Activated T-helper 17 cell treated with anti-CD3 and anti-CD28 coated beads, Interleukin-2, amount 50 U/mL, for 72 hours (primary cell): ENCODE data around the gene DDX54. TPM values are rescaled to one million over a fixed set of nuclear protein-coding genes. Genes with fewer than 3 reads are reported as not detected.
"Not testable (repeated sequence)": the region's sequence is repeated elsewhere in the genome, so short reads cannot be mapped to it uniquely, and the experiment has no call there.

Experiments used
- ATAC-seq: fragments of 150-1000 bp; cut with Tn5 transposase; replicated peaks from 2 replicates; pipeline ENCODE4 v1.10.0; 2021; ENCODE audit warnings: mild to moderate bottlenecking, moderate library complexity
- H3K27ac Mint-ChIP-seq: one replicate; pipeline ENCODE4 v1.8.0; 2022; ENCODE audit warnings: mixed read lengths
- H3K27me3 Mint-ChIP-seq: one replicate; pipeline ENCODE4 v1.8.0; 2022; ENCODE audit warnings: mixed read lengths
- H3K36me3 Mint-ChIP-seq: one replicate; pipeline ENCODE4 v1.8.0; 2022; ENCODE audit warnings: low read depth, mild to moderate bottlenecking, mixed read lengths
- H3K4me1 Mint-ChIP-seq: one replicate; pipeline ENCODE4 v1.8.0; 2022; ENCODE audit warnings: mixed read lengths
- H3K4me3 Mint-ChIP-seq: one replicate; pipeline ENCODE4 v1.8.0; 2022; ENCODE audit warnings: mild to moderate bottlenecking, mixed read lengths
- H3K9me3 Mint-ChIP-seq: one replicate; pipeline ENCODE4 v1.8.0; 2022; ENCODE audit warnings: mixed read lengths
- total RNA-seq, 2 donors: library from RNA; stranded (reverse); gene quantifications; one replicate each; pipeline ENCODE4 v1.2.3, GENCODE V29; 2022

DDX54 gene
- total RNA-seq, 2 donors from 2014 or later = 47.4 to 86.9 TPM

DNA sequence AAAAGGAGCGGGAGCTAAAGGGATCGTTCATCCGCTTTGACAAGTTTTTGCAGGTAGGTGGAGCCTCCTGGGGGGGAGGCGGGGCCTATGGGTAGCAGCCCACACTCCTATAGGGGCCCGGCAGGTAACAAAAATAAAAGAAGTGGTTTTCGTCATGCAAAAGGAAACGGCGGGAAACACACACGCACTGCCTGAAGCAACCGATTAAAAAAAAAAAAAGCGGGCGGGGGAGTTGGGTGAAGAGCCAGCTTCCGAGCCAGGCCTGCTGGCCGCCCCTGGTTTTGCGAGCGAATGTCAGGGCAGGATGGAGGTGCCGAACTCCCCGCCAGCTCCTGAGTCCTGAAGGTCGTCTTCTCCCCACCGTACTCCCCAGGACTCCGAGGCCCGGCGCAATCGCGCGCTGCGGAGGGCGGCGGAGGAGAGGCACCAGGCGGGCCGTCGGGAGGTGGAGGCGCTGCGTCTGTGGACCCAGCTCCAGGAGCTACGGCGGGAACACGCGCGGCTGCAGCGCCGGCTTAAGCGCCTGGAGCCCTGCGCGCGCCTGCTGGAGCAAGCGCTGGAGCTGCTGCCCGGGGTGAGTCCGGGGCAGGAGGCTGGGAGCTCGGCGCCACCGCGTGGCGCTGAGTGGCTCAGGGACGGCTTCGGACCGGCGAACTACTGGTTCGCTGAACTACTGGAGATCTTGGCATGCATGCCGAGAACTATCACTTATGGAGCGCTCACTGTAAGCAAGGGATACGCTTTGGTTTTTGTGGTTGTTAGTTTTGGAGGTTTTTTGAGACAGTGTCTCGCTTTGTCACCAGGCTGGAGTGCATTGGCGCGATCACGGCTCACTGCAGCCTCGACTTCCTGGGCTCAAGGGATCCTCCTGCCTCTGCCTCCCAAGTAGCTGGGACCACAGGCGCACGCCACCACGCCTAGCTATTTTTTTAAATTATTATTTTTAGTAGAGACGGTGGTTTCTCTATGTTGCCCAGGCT lies 32.2 kb downstream of the DDX54 start:
- Mint-ChIP-seq H3K4me1 (no peaks in the 10 kb centered on the region), H3K27me3 (peaks cover 5% of the 10 kb centered on the region), H3K27ac (no peak overlapping the region), H3K4me3 (peak overlapping the region; percentile 58), H3K36me3 (peaks cover 14% of the 10 kb centered on the region), H3K9me3 (no peaks in the 10 kb centered on the region)
- ATAC-seq = peak; percentile 87

DNA sequence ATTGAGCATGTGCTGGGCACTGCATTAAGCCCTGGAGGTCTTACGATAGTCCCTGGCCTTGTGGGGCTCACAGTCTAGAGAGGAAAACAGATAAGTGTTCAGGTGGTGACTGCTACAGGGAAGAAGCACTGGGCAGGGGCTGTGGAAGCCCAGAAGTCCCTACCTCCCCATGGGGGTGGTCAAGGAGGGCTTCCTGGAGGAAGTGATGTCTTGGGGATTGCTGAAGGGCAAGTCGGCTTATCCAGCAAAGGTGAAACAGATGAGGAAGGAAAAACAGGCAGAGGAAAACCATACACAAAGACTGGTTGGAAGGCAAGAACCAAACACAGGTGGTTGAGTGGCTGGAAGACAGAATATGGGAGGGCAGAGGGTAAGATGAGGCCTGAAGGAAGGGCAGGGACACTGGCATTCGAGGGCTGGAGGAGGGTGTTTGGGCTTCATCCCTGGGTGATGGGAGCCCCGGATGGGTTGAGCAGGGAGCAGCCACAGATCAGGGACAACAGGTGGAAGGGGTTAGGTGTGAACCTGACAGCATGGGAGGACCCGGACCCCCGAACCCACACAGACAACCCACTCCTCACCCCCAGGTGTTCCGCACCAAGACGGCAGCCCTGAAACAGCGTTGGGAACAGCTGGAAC lies 33.0 kb downstream of the DDX54 start:
- ATAC-seq = no peak
- H3K9me3 Mint-ChIP-seq = no peaks in the 10 kb centered on the region
- peaks cover 5% of the 10 kb centered on the region for H3K27me3 Mint-ChIP-seq
- H3K36me3 Mint-ChIP-seq = peaks cover 6% of the 10 kb centered on the region
- no peak overlapping the region for H3K27ac Mint-ChIP-seq
- H3K4me3 Mint-ChIP-seq = peak overlapping the region; percentile 58
- no peaks in the 10 kb centered on the region for H3K4me1 Mint-ChIP-seq

DNA sequence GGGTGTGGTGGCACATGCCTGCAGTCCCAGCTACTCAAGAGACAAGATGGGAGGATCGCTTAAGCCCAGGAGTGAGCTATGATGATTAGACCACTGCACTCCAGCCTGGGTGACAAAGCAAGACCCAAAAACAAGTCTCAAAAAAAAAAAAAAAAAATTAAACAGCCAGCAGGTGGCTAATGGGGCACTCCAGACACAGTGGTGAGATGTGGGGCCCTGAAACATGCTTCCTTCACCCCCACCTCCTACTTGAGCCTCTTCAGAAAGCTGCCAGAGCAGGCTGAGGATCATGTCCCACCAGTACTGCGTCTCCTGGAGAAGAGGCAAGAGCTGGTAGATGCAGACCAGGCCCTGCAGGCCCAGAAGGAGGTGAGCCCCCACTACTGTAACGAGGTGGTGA lies 33.6 kb downstream of the DDX54 start:
- Mint-ChIP-seq H3K4me1 (no peaks in the 10 kb centered on the region), H3K36me3 (peaks cover 2% of the 10 kb centered on the region), H3K27me3 (peaks cover 5% of the 10 kb centered on the region), H3K4me3 (peak overlapping the region; percentile 58), H3K9me3 (no peaks in the 10 kb centered on the region), H3K27ac (no peak overlapping the region)
- no peak for ATAC-seq

DNA sequence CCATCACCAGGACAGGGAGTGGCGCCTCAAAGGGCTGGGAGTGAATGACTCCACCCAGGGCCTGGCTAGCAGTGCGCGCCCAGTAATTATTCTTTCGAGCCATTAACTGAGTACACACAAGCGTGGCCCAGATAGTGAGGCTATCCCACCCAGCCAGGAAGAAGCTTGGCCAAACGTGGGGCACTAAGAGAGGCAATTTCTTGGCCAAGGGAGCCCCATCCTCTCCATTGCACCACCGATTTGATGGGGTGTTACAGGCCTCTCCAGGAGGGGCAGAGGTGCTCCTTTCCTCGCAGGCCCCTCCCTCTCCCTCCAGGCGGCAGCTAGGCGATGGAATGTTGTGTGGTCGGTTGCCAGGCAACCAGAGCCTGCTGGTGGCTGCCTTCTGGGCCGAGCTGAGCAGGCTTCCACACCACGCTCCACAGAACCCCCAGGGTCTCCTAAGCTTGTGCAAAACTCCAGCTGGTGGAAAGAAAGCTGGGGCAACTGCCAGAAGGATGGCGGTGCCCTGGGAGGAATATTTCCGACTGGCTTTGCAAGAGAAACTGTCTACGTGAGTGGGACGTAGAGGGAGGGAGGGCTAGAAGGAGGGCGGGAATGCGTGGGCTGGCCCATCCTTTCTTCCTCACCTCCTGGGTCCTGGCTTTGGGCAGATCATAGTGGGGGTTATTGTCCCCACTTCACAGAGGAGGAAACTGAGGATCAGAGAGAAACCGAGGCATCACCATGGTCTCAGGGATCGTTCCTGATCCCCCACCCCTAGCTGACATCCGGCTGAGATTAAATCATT lies 35.7 kb downstream of the DDX54 start, which contains the start of gene CFAP73:
CFAP73 (plus strand) TSS at position 364 of the 790 bp plus-strand sequence; CDS start at position 498, 134 bp downstream.
- Mint-ChIP-seq H3K27me3 (peaks cover 5% of the 10 kb centered on the region), H3K4me3 (no peak within 1 kb of the TSS), H3K27ac (no peak within 1 kb of the TSS), H3K36me3 (no peaks in the 10 kb centered on the region), H3K4me1 (no peaks in the 10 kb centered on the region), H3K9me3 (no peaks in the 10 kb centered on the region)
- no peak for ATAC-seq

DNA sequence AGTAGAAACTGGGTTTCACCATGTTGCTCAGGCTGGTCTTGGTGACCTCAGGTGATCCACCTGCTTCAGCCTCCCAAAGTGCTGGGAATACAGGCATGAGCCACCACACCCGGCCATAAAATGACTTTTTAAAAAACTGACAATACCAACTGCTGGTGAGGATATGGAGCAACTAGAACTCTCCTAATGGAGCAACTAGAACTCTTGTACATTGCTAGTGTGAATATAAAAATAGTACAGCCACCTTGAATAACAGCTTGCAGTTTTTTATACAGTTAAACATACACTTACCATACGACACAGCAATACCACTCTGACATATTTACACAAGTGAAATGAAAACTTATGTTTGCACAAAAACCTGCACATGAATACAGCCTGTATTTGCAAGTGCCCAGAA lies 38.3 kb downstream of the DDX54 start:
- H3K27me3 Mint-ChIP-seq = peaks cover 1% of the 10 kb centered on the region
- H3K9me3 Mint-ChIP-seq = no peaks in the 10 kb centered on the region
- H3K4me1 Mint-ChIP-seq = no peaks in the 10 kb centered on the region
- no peaks in the 10 kb centered on the region for H3K36me3 Mint-ChIP-seq
- ATAC-seq = no peak
- H3K27ac Mint-ChIP-seq = no peak overlapping the region
- H3K4me3 Mint-ChIP-seq = no peak overlapping the region

DNA sequence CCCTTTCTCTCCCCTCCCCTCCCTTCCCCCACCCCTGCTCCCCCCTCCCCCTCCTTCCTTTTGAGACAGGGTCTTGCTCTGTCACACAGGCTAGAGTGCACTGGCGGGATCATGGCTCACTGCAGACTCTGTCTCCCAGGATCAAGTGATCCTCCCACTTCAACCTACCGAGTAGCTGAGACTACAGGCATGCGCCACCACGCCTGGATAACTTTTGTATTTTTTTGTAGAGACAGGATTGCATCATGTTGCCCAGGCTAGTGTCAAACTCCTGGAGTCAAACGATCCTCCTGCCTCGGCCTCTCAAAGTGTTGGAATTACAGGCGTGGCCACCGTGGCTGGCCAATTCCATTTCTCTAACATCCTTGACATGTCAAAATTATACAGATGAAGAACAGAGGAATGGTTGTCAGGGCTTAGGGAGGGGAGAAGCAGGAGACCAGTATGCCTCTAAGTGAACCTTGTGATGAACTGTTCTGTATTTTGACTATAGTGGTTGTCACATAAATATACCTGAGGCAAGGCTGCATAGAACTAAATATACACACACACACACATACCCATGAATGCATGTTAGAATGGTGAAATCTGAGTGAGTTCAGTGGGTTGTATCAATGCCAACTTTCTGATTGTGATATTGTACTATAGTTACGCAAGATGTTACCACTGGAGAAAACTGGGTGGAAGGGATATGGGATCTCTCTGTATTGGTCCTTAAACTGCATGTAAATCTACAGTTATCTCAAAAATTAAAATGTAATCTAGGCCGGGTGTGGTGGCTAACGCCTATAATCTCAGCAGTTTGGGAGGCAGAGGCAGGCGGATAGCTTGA lies 39.3 kb downstream of the DDX54 start:
- no peak overlapping the region for H3K4me3 Mint-ChIP-seq
- H3K4me1 Mint-ChIP-seq = no peaks in the 10 kb centered on the region
- no peak overlapping the region for H3K27ac Mint-ChIP-seq
- H3K36me3 Mint-ChIP-seq = no peaks in the 10 kb centered on the region
- no peaks in the 10 kb centered on the region for H3K9me3 Mint-ChIP-seq
- H3K27me3 Mint-ChIP-seq = no peaks in the 10 kb centered on the region
- ATAC-seq = no peak

DNA sequence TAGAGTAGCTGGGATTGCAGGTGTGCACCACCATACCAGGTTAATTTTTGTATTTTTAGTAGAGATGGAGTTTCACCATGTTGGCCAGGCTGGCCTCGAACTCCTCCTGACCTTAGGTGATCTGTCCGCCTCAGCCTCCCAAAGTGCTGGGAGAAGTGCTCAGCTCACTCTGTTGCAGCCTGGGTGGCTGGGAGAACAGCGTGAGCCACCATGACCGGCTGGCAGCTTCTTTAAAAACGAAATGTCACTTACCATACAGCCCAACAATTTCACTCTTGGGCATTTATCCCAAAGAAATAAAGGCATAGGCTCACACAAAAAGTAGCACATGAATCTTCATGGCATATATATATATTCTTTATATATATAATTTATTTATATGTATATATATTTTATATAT lies 40.5 kb downstream of the DDX54 start:
- no peaks in the 10 kb centered on the region for H3K27me3 Mint-ChIP-seq
- ATAC-seq = no peak

DNA sequence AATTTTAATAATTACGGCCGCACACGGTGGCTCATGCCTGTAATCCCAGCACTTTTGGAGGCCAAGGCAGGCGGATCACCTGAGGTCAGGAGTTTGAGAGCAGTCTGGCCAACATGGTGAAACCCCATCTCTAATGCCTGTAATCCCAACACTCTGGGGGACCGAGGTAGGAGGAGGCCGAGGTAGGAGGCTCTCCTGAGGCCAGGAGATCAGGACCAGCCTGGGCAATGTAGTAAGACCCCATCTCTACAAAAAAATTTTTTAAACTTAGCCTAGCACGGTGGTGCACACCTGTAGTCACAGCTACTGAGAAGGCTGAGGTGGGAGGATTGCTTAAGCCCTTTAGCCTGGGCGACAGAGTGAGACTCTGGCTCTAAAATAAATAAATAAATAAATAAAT lies 41.3 kb downstream of the DDX54 start:
- no peaks in the 10 kb centered on the region for H3K4me1 Mint-ChIP-seq
- H3K36me3 Mint-ChIP-seq = no peaks in the 10 kb centered on the region
- ATAC-seq = no peak
- no peaks in the 10 kb centered on the region for H3K27me3 Mint-ChIP-seq
- no peak overlapping the region for H3K4me3 Mint-ChIP-seq
- H3K9me3 Mint-ChIP-seq = no peaks in the 10 kb centered on the region
- H3K27ac Mint-ChIP-seq = no peak overlapping the region

More for the DNA sequence above, 40.5 kb downstream of the DDX54 start:
- no peak overlapping the region for H3K27ac Mint-ChIP-seq
- H3K4me1 Mint-ChIP-seq = no peaks in the 10 kb centered on the region
- no peaks in the 10 kb centered on the region for H3K9me3 Mint-ChIP-seq
- no peaks in the 10 kb centered on the region for H3K36me3 Mint-ChIP-seq
- no peak overlapping the region for H3K4me3 Mint-ChIP-seq

DNA sequence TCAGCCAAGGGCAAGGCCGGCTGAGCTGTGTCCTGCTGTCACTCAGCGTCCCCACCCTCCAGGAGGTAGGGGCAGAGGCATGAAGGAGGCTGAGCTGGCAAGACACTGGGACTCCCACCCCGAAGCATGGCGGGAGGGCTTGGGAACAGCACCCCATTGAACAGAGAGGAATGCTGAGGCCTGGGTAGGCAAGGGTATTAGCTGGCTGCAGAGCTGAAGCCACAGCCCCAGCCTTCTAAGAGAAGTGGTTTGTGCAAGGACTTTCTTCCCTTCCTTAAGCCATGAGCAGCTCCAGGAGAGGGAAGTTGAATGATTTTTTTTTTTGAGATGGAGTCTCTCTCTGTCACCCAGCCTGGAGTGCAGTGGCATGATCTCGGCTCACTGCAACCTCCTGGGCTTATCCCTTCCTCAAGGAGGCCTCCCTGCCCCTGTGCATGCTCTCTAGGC lies 42.4 kb downstream of the DDX54 start:
- no peak for ATAC-seq
- H3K27ac Mint-ChIP-seq = no peak overlapping the region
- H3K9me3 Mint-ChIP-seq = no peaks in the 10 kb centered on the region
- H3K4me1 Mint-ChIP-seq = no peaks in the 10 kb centered on the region
- H3K36me3 Mint-ChIP-seq = no peaks in the 10 kb centered on the region
- no peak overlapping the region for H3K4me3 Mint-ChIP-seq
- no peaks in the 10 kb centered on the region for H3K27me3 Mint-ChIP-seq

DNA sequence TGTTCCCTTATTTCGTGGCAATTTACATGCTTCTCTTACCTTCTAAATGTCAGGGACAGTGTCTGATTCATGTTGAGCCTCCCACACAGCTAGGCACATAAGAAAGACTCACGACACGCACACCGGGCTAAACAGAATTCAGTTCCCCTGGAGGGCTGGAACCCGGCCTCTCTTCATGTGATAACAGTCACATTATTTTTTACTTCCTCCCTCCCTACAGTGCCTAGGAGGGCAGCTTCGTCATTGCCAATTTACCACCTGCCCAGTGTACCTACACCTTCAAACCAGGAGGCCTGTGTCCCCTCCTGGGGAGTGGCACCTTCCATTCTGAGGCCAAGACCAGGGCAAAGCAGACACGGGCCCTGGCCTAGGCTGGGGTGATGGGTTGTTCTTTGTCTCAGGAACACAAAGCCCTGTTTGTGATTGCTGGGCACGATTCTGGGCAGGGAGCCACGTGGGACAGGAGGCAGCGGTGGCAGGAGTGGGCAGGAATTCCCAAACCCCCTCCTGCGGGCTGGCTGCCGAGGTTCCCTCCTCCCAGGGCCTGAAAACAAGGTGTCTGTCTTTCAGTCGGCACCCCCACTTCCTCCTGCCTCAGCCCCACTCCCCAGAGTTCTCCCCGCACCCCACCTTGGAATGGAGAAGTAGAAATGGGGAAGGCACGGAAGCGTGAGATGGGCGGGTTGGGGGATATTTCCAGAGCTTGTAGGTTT lies 42.9 kb downstream of the DDX54 start:
- Mint-ChIP-seq H3K4me3 (peak overlapping the region; percentile 38), H3K27ac (peak overlapping the region; percentile 59), H3K9me3 (no peaks in the 10 kb centered on the region), H3K27me3 (no peaks in the 10 kb centered on the region), H3K4me1 (no peaks in the 10 kb centered on the region), H3K36me3 (no peaks in the 10 kb centered on the region)
- ATAC-seq = peak; percentile 92

DNA sequence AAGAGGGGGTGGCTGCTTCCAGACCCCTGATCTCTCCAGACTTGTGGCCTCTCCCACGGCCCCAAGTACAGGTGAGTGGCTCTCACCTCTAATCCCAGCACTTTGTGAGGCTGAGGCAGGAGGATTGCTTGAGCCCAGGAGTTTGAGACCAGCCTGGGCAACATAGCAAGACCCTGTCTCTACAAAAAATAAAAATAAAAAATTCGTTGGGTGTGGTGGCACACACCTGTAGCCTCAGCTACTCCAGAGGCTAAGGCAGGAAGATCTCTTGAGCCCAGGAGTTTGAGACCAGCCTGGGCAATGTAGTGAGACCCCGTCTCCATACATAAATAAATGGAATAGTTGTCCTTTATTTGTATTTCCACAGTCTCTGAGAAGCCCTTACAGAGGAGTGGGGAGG lies 43.6 kb downstream of the DDX54 start:
- not testable (repeated sequence) for H3K27me3 Mint-ChIP-seq, H3K4me1 Mint-ChIP-seq, H3K36me3 Mint-ChIP-seq, H3K9me3 Mint-ChIP-seq, ATAC-seq
- H3K4me3 Mint-ChIP-seq = peak overlapping the region; percentile 38
- peak overlapping the region; percentile 59 for H3K27ac Mint-ChIP-seq

DNA sequence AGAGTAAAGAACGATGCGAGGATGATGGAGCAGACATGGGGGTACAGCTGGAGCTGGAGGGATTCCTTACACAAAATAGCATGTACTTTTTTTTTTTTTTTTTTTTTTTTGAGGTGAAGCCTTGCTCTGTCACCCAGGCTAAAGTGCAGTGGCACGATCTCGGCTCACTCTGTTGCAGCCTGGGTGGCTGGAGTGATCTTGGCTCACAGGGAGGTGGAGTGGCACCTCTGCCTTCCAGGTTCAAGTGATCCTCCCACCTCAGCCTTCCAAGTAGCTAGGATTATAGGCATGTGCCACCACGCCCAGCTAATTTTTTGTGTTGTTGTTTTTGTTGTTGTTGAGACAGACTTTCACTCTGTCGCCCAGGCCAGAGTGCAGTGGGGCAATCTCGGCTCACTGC lies 44.6 kb downstream of the DDX54 start:
- ATAC-seq = no peak

DNA sequence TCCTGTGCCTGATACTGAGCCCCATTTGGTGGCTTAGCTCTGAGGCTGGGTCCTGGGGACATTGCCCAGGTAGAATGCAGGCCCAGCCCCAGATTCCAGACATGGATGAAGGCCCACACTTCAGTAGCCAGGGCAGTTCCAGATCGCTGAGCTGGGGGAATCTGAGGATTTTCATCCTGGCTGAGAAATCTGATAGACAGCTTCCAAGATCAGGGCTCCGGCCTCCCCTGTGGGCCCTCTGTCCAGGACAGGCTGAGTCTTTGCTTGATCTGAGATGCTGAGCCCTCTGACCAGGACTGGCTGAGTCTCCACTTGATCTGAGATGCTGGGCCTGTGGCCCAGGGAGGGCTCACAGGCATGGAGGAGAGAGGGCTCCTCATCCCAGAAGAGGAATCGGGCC lies 46.5 kb downstream of the DDX54 start:
- Mint-ChIP-seq H3K27me3 (peaks cover 7% of the 10 kb centered on the region), H3K4me1 (peaks cover 12% of the 10 kb centered on the region), H3K4me3 (no peak overlapping the region), H3K9me3 (no peaks in the 10 kb centered on the region), H3K27ac (no peak overlapping the region), H3K36me3 (no peaks in the 10 kb centered on the region)
- no peak for ATAC-seq

More for the DNA sequence above, 44.6 kb downstream of the DDX54 start:
- no peaks in the 10 kb centered on the region for H3K9me3 Mint-ChIP-seq
- H3K27ac Mint-ChIP-seq = no peak overlapping the region
- H3K4me3 Mint-ChIP-seq = no peak overlapping the region
- H3K27me3 Mint-ChIP-seq = peaks cover 7% of the 10 kb centered on the region
- H3K4me1 Mint-ChIP-seq = peaks cover 12% of the 10 kb centered on the region
- H3K36me3 Mint-ChIP-seq = no peaks in the 10 kb centered on the region
